Activated T-helper 2 cell treated with anti-CD3 and anti-CD28 coated beads, Interferon-gamma antibody, Interleukin-2, Interleukin-4, amounts not matched to agents 10 μg/mL and 5 μg/mL and 100 μg/mL, durations not matched to agents 14 hours and 24 hours and 36 hours (primary cell): ENCODE measurements around the gene ST3GAL5. TPM values are rescaled to one million over a fixed set of nuclear protein-coding genes. Genes with fewer than 3 reads are reported as not detected.

Experiments
- DNase-seq: peaks from one replicate; pipeline ENCODE4 v3.0.0; 2021; ENCODE audit warnings: low spot score
- H3K27ac Mint-ChIP-seq: one replicate; pipeline ENCODE4 v1.8.0; 2021; ENCODE audit warnings: mixed read lengths
- H3K27me3 Mint-ChIP-seq: one replicate; pipeline ENCODE4 v1.8.0; 2021; ENCODE audit warnings: low read depth, mixed read lengths
- H3K36me3 Mint-ChIP-seq: one replicate; pipeline ENCODE4 v1.8.0; 2021; ENCODE audit warnings: low read depth, mixed read lengths
- H3K4me1 Mint-ChIP-seq: one replicate; pipeline ENCODE4 v1.8.0; 2021; ENCODE audit warnings: low read depth, mixed read lengths
- H3K4me3 Mint-ChIP-seq: one replicate; pipeline ENCODE4 v1.8.0; 2021; ENCODE audit warnings: low read depth, mild to moderate bottlenecking, moderate library complexity, mixed read lengths
- H3K9me3 Mint-ChIP-seq: one replicate; pipeline ENCODE4 v1.8.0; 2021; ENCODE audit warnings: mixed read lengths
- intact Hi-C: fragments of 100-400 bp; cut with micrococcal nuclease; formaldehyde crosslinking; loops from one replicate; pipeline ENCODE4 v1.15.1; 2023
- total RNA-seq: library from RNA; stranded (reverse); gene quantifications from 2 replicates; pipeline ENCODE4 v1.2.3, GENCODE V29; 2022

ST3GAL5 gene
- total RNA-seq, 1 donor from 2014 or later, result 13.8 TPM

DNA sequence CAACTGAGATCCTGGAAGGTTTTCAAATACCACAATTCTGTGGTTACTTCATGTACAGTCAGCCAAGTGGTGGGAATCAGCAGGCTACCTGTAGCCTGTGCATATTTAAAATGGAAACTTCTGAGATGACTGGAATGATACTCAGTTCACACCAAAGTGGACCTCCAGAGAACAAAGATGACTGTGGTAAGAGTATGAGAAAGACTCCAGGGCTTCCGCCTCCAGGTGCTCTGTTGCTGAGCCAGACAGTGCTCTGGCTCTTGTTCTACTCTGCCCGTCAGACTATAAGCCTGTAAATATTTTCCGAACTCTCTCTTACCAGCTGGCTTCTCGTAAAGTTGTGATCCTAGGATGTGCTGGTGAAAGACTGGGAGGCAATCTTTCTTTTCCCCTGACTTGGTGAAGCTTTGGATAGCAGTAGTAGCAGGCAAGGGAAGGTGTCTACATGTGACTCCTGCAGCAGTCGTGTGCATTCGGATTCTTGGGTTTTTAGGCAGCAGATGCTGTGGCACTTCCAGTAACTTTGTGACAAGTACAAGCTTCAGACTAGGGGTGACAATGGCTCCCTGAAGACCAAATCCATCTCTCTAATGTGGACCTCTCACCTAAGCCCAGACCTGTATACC, 23.1 kb downstream of the ST3GAL5 start:
- Mint-ChIP-seq H3K36me3 (peaks cover 36% of the 10 kb centered on the region), H3K4me3 (no peak overlapping the region)
- intact Hi-C loops, result loop anchor here (5.0 to 10.0 kb wide), 2 partner anchors 33 to 319 kb away; no protein-coding TSS in a partner anchor

DNA sequence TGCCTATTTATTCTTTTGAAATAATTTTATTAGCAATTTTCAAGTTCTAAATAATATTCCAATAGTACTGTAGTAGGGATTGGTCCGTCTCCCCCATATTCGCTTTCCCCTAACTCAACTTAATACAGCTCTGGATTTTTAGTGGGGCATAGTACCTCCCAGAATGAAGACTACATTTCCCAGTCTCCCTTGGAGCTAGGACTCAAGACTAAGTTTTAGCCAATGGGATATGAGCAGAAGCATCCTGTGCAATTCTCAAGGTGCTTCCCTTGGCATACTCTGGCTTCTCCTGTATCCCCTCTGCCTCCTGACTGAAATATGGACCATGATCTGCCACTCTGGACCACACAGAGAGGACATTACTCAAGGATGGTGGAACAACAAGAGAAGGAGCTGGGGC, 24.1 kb downstream of the ST3GAL5 start:
- H3K36me3 Mint-ChIP-seq, result peaks cover 45% of the 10 kb centered on the region
- intact Hi-C loops, result loop anchor here (5.0 to 10.0 kb wide), 2 partner anchors 32 to 320 kb away; no protein-coding TSS in a partner anchor
- H3K4me1 Mint-ChIP-seq, result peaks cover 65% of the 10 kb centered on the region
- no peak overlapping the region for H3K27ac Mint-ChIP-seq
- no peaks in the 10 kb centered on the region for H3K9me3 Mint-ChIP-seq
- H3K27me3 Mint-ChIP-seq, result no peaks in the 10 kb centered on the region
- DNase-seq, result no peak
- H3K4me3 Mint-ChIP-seq, result no peak overlapping the region

More for the DNA sequence above, 23.1 kb downstream of the ST3GAL5 start:
- DNase-seq, result no peak
- H3K27ac Mint-ChIP-seq, result no peak overlapping the region
- peaks cover 56% of the 10 kb centered on the region for H3K4me1 Mint-ChIP-seq
- no peaks in the 10 kb centered on the region for H3K9me3 Mint-ChIP-seq
- H3K27me3 Mint-ChIP-seq, result no peaks in the 10 kb centered on the region

DNA sequence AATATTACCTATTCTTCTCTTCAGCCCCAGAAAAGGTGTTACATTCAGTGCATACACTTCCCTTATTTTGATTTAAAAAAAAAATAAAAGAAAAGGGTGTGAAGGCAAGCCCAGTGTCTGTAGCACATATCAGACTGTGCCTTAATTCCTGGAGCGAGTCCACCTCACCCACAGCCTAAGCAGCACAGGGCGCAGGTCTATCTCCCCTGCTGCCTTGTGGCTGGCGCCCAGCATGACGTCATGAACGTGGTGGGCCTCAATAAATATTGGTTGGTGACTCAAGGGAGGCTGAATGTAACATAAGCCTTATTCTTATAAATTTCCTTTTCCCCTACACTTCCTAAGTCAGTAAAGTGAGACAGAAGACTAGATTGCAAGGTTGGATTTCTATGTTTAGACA, 26.4 kb downstream of the ST3GAL5 start:
- Mint-ChIP-seq H3K36me3 (peaks cover 54% of the 10 kb centered on the region), H3K27me3 (no peaks in the 10 kb centered on the region), H3K9me3 (no peaks in the 10 kb centered on the region), H3K27ac (no peak overlapping the region), H3K4me3 (no peak overlapping the region), H3K4me1 (peaks cover 63% of the 10 kb centered on the region)
- no peak for DNase-seq
- intact Hi-C loops, result loop anchor here (10.0 kb wide), 1 partner anchor 322 kb away; no protein-coding TSS in a partner anchor

DNA sequence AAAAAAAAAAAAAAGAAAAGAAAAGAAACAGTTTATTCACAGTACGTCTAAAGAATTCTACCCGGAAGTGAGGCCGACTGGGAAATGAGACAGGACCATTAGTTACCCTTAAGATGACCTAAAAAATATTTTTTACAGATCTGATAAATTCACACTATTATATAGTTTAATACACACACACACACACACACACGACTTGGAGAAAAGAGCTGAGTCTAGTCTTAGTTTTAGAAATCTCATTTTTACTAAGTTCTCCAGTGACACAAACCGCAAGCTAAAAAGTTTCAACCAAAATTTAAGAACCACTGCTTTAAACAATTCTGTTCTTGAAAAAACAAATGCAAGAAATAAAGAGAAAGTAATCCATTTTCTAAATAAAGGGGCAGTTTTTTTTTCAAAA, 27.1 kb downstream of the ST3GAL5 start:
- Mint-ChIP-seq H3K9me3 (no peaks in the 10 kb centered on the region), H3K4me1 (peaks cover 55% of the 10 kb centered on the region)

DNA sequence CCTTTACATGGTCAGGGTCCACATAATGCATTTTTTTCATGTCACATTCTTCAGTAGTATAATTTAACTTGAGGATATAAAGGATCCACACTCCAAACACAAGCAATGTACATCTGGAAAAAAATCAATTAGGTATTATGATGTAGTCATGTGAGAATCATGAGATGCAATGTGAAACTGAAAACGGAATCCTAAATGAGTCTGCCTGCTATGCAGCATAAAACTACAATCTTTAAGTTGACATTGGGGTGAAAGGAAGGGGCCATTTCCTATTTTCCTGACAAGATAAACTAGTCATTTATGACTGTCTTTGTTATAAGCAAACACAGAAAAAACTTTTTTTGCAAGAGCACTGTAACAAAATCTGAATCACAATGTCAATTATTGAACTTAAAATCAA, 27.6 kb downstream of the ST3GAL5 start:
- intact Hi-C loops, result loop anchor here (1.0 to 10.0 kb wide), 3 partner anchors 8 to 324 kb away; no protein-coding TSS in a partner anchor
- H3K27me3 Mint-ChIP-seq, result no peaks in the 10 kb centered on the region

More for the DNA sequence above, 27.1 kb downstream of the ST3GAL5 start:
- DNase-seq, result no peak
- intact Hi-C loops, result loop anchor here (1.0 to 10.0 kb wide), 3 partner anchors 8 to 323 kb away; no protein-coding TSS in a partner anchor
- Mint-ChIP-seq H3K36me3 (peaks cover 52% of the 10 kb centered on the region), H3K27me3 (no peaks in the 10 kb centered on the region), H3K27ac (peak overlapping the region; percentile 82), H3K4me3 (peak overlapping the region; percentile 62)

DNA sequence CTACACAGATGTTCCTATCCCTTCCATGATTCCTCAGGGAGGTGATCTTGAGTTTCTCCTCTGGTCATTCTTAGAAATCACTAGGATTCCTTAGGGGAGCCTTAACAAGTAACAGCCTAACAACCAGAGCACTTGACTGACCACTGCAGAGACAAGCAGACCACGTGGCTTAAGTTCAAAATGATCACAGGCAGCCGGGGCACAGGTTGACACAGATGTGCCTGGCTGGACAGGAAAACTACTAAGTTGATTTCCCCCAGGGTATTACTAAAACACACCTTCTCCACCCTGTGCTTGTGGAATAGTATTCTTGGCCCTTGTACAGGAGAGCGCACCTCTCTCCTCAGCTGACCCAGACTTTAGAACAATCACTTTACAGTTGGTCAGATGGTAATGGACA, 29.9 kb downstream of the ST3GAL5 start:
- H3K4me1 Mint-ChIP-seq, result peaks cover 60% of the 10 kb centered on the region

More for the DNA sequence above, 27.6 kb downstream of the ST3GAL5 start:
- H3K36me3 Mint-ChIP-seq, result peaks cover 55% of the 10 kb centered on the region
- peak overlapping the region; percentile 62 for H3K4me3 Mint-ChIP-seq
- H3K4me1 Mint-ChIP-seq, result peaks cover 51% of the 10 kb centered on the region
- DNase-seq, result no peak
- H3K9me3 Mint-ChIP-seq, result no peaks in the 10 kb centered on the region
- H3K27ac Mint-ChIP-seq, result peak overlapping the region; percentile 82

DNA sequence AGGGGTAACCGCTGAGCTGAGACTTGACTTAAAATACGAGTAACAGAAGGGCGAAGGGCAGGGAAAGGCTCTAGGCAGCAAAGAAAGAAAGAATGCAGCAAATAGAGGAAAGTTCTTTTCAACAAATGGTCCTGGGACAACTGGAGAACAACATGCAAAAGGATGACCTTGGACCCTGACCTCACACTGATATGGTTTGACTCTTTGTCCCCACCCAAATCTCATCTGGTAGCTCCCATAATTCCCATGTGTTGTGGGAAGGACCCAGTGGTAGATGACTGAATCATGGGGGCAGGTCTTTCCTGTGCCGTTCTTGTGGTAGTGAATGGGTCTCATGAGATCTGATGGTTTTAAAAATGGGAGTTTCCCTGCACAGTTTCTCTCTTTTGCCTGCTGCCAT, 33.9 kb downstream of the ST3GAL5 start:
- peak overlapping the region; percentile 99 for H3K27ac Mint-ChIP-seq
- H3K9me3 Mint-ChIP-seq, result peaks cover 10% of the 10 kb centered on the region
- H3K4me1 Mint-ChIP-seq, result peaks cover 63% of the 10 kb centered on the region
- no peak for DNase-seq
- H3K36me3 Mint-ChIP-seq, result peaks cover 61% of the 10 kb centered on the region
- no peak overlapping the region for H3K4me3 Mint-ChIP-seq
- no peaks in the 10 kb centered on the region for H3K27me3 Mint-ChIP-seq
- intact Hi-C loops, result loop anchor here (5.0 to 10.0 kb wide), 2 partner anchors 140 to 587 kb away; partner anchors contain the start of gene KDM3A

More for the DNA sequence above, 29.9 kb downstream of the ST3GAL5 start:
- H3K9me3 Mint-ChIP-seq, result peaks cover 10% of the 10 kb centered on the region
- H3K36me3 Mint-ChIP-seq, result peaks cover 75% of the 10 kb centered on the region
- H3K4me3 Mint-ChIP-seq, result no peak overlapping the region
- intact Hi-C loops, result loop anchor here (10.0 kb wide), 1 partner anchor 136 kb away; no protein-coding TSS in a partner anchor
- no peak for DNase-seq
- H3K27ac Mint-ChIP-seq, result no peak overlapping the region
- H3K27me3 Mint-ChIP-seq, result no peaks in the 10 kb centered on the region

DNA sequence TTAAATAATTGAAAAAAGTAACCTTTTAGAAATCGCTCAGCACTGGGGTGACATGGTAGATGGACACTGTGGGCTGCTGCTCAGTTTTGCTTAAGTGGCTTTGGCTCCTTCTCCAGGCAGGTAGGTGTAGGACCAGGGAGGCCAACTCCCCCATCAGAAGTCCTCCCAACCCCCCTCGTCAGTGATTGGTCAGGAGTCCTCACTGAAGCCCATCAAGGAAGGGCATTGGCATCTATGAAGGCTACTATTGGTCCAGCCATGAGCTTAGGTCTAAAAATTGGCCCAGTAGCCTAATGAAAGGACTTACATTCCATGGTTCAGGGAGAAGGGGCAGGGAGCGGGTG, 34.7 kb downstream of the ST3GAL5 start:
- peaks cover 10% of the 10 kb centered on the region for H3K9me3 Mint-ChIP-seq
- peaks cover 61% of the 10 kb centered on the region for H3K4me1 Mint-ChIP-seq
- H3K27ac Mint-ChIP-seq, result peak overlapping the region; percentile 99
- peak overlapping the region; percentile 75 for H3K4me3 Mint-ChIP-seq
- H3K36me3 Mint-ChIP-seq, result peaks cover 59% of the 10 kb centered on the region
- intact Hi-C loops, result loop anchor here (5.0 to 10.0 kb wide), 2 partner anchors 141 to 588 kb away; partner anchors contain the start of gene KDM3A
- no peak for DNase-seq
- no peaks in the 10 kb centered on the region for H3K27me3 Mint-ChIP-seq

DNA sequence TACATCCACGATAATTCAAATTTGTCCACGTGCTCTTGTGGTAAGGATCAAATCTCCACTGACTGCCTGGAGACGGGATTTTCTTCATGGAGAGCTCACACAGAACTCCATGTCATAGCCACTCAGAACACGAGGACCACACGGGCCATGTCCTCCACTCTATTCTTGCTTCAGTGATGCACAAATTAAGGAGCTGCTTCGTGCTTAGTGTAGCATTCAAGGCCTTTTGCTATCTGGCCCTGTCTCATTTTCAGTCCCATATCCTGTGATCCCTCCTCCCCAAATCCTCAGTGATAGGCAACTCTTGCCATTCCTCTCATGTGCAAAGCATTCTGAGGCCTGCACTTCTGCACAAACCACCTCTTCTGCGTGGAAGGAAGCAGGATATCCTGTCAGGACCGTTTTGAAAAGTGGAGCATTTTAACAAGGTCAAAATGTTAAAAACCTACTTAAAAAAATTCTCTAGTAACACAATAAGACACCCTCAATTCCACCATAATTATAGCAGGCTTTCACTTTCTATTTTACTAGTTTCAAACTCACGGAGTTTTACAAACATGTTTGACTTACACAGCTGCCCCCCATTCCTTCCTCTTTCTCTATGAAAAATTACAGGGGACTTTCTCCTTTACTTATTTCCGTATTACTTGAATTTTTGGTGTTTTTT, 35.2 kb downstream of the ST3GAL5 start:
- H3K27me3 Mint-ChIP-seq, result no peaks in the 10 kb centered on the region
- DNase-seq, result peak; percentile 37
- peaks cover 54% of the 10 kb centered on the region for H3K36me3 Mint-ChIP-seq
- peak overlapping the region; percentile 75 for H3K4me3 Mint-ChIP-seq
- H3K27ac Mint-ChIP-seq, result peak overlapping the region; percentile 99
- peaks cover 61% of the 10 kb centered on the region for H3K4me1 Mint-ChIP-seq
- intact Hi-C loops, result loop anchor here (1.0 to 10.0 kb wide), 6 partner anchors 8 to 589 kb away; partner anchors contain the start of genes KDM3A and ST3GAL5
- peaks cover 10% of the 10 kb centered on the region for H3K9me3 Mint-ChIP-seq

DNA sequence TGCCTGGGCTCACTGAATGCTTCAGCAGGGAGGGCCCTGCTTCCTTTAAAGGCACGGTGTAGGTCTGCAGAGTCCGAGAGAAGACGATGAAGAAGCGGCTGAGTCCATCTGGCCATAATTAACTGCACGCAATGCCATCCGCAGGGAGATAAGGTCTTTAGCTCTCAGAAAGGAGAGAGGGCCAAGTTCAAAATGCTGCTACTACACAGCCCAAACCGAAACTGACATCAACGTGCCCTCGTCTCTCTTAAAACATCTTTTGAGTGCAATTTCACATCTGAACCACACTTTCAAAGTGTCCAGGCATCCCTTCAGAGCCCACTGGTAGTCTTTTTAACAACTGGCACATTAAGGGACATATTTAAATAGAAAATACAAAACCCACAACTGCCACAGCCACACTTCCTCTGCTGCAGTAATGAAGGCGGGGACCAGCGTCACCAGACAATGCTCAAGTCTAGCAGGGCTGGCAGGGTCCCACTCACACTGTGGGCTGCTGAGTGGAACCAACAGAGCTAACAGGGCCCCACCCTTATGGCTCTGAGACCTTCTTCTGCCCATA, 35.8 kb downstream of the ST3GAL5 start:
- Mint-ChIP-seq H3K36me3 (peaks cover 57% of the 10 kb centered on the region), H3K4me1 (peaks cover 62% of the 10 kb centered on the region), H3K27me3 (no peaks in the 10 kb centered on the region), H3K9me3 (peaks cover 10% of the 10 kb centered on the region), H3K4me3 (peak overlapping the region; percentile 75), H3K27ac (peak overlapping the region; percentile 99)
- DNase-seq, result peak; percentile 54
- intact Hi-C loops, result loop anchor here (1.0 to 10.0 kb wide), 6 partner anchors 8 to 589 kb away; partner anchors contain the start of genes KDM3A and ST3GAL5

DNA sequence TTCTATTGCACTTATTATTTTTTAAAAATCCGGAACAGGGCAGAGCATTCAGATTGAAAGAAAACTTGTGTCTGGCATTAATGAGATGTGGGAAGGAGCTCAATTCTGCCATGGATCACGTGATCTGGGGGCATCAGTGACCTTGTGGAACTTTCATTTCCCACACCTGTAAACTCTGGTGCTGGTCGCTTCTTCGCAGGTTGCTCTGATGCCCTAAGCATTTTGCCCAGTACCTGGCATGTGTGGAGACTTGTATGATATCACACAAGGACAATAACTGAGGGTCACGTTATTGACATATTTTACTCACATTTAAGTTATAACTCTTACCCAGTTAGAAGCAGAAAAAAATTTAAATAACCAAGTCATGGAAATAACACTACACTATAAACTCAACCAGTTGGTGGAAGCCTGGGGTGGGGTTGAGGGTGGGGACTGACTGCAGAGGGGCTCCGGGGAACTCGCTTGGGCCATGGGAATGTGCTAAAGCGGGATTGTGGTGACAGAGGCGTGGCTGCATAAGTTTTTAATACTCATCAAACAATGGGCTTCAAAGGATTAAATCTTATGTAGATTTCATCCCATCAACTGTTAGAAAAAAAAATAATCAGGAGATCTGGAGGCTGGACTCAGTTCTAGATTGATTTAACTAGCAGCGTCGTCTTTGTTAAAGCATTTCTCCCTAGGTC, 36.5 kb downstream of the ST3GAL5 start:
- intact Hi-C loops, result loop anchor here (2.0 to 10.0 kb wide), 3 partner anchors 37 to 590 kb away; partner anchors contain the start of genes KDM3A and ST3GAL5
- Mint-ChIP-seq H3K27ac (peak overlapping the region; percentile 99), H3K4me1 (peaks cover 60% of the 10 kb centered on the region), H3K4me3 (peak overlapping the region; percentile 75), H3K36me3 (peaks cover 56% of the 10 kb centered on the region), H3K9me3 (peaks cover 10% of the 10 kb centered on the region), H3K27me3 (no peaks in the 10 kb centered on the region)
- DNase-seq, result no peak
